ENCODE measurements around the gene SLC9A9.

Gene SLC9A9

GRCh38 chr3:143351354-143351753 is 496.9 kb downstream of the SLC9A9 start:
- H3K4me3 ChIP-seq (replicated peaks; ENCODE audit: low read depth, low read length), result no peak overlapping the region
- no peak for DNase-seq (ENCODE audit: extremely low read depth, low read depth)
- no peak for TF ChIP-seq CTCF (IDR thresholded peaks at IDR 0.05; ENCODE audit: low read depth, low read length, missing control alignments)

DNA sequence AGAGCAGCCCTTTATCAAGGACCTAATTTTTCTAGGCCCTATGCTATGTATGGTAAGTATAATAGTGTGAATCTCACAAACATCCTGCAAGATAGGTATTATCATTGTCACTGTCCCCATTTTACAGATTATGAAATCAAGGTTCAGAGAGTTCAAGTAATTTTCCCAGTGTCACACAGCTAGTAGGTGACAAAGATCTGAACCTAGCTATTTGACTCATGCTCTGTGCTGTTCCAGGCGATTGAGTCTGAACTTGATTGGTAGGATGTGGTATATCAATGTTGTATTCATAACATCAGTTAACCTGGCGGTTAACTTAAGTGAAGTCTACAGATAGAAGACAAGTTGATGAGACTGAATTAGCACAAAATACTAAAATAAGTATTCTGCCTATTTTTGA is 498.8 kb downstream of the SLC9A9 start:
- no peak for TF ChIP-seq CTCF (IDR thresholded peaks at IDR 0.05; ENCODE audit: low read depth, low read length, missing control alignments)
- DNase-seq (ENCODE audit: extremely low read depth, low read depth), result no peak

DNA sequence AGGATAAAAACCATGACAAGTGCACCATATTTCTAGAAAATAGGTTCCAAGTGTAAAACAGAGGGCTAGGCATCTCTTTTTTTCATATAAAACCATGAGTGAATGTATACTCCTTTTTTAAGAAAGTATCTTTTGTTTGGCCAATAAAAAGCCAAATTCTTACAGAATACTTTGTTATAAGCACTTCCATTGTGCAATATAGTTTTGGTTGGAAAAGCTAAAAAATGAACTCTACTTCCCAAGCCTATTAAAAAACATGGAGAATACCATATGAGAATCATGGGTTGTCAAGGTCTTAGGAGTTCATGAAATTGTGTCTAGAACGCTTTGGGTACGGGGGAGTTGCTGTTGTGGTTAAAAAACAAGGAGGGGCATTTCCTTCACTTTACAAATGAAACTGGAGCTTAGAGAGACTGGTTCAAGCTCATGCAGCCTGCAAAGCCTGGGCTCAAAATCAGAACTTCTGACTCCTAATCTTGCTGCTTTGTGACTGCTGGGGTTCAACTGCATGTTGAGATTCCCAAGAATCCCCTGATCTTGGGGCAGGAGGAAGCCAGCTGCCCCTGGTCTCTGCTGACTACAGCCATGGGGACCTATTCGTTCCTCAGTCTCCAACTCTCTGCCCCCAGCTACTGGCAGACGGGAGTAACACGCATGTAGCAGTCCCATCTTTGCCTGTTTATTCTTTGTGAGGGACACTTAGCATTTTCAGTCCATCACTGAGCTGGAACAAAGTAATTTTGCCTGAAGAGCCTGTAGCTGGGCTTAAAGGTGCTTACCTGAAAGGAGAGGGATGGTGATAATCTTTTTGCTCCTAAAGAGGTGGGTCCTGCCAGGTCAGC is 499.6 kb downstream of the SLC9A9 start:
- no peak overlapping the region for H3K4me3 ChIP-seq (replicated peaks; ENCODE audit: low read depth, low read length)
- TF ChIP-seq CTCF (IDR thresholded peaks at IDR 0.05; ENCODE audit: low read depth, low read length, missing control alignments), result peak; percentile 26
- no peak for DNase-seq (ENCODE audit: extremely low read depth, low read depth)

More for the DNA sequence above, 498.8 kb downstream of the SLC9A9 start:
- H3K4me3 ChIP-seq (replicated peaks; ENCODE audit: low read depth, low read length), result no peak overlapping the region

- TF ChIP-seq CTCF (IDR thresholded peaks at IDR 0.05; ENCODE audit: low read depth, low read length, missing control alignments), result no peak
- DNase-seq (ENCODE audit: extremely low read depth, low read depth), result no peak
- H3K4me3 ChIP-seq (replicated peaks; ENCODE audit: low read depth, low read length), result no peak overlapping the region
Measured at GRCh38 chr3:143344516-143345165, 503.6 kb downstream of the SLC9A9 start.

- TF ChIP-seq CTCF (IDR thresholded peaks at IDR 0.05; ENCODE audit: low read depth, low read length, missing control alignments), result no peak
- H3K4me3 ChIP-seq (replicated peaks; ENCODE audit: low read depth, low read length), result no peak overlapping the region
Measured at GRCh38 chr3:143343944-143344343, 504.3 kb downstream of the SLC9A9 start.

DNA sequence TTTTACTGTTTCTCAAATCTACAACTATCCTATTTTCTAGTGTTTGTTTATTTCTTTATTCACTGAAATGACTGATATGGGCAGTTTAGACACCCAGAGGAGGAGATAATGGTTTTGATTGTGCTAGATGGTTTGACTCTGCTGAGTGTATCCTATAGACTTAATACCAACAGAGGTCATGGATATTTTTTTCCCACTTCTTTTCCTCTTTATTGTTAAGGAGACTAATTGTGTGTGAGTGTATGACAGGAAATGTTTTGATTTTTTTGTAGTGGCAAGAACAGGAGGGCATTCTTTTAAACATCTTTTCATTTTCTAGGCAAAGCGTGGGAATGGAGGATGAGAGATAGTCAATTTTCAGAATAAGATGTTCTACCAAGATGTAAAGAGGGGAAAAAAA is 505.2 kb downstream of the SLC9A9 start:
- DNase-seq (ENCODE audit: extremely low read depth, low read depth), result no peak
- H3K4me3 ChIP-seq (replicated peaks; ENCODE audit: low read depth, low read length), result no peak overlapping the region
- no peak for TF ChIP-seq CTCF (IDR thresholded peaks at IDR 0.05; ENCODE audit: low read depth, low read length, missing control alignments)

More at GRCh38 chr3:143343944-143344343, 504.3 kb downstream of the SLC9A9 start:
- DNase-seq (ENCODE audit: extremely low read depth, low read depth), result no peak

All from HFF-Myc (cell line).